PC-9 (cell line): ENCODE measurements around the gene RELCH.

ENCODE experiments used
- CTCF ChIP-seq: fragments of 200-600 bp; sonication (generic); conservative IDR thresholded peaks from 2 replicates; pipeline ENCODE4 v1.6.1; 2017; ENCODE audit warnings: mixed run types, antibody characterized with exemption, mild to moderate bottlenecking, moderate library complexity
- EZH2 ChIP-seq: fragments of 200-600 bp; sonication (generic); IDR thresholded peaks from 2 replicates; pipeline ENCODE4 v1.8.0; 2017; ENCODE audit warnings: antibody characterized with exemption, low read depth

DNA sequence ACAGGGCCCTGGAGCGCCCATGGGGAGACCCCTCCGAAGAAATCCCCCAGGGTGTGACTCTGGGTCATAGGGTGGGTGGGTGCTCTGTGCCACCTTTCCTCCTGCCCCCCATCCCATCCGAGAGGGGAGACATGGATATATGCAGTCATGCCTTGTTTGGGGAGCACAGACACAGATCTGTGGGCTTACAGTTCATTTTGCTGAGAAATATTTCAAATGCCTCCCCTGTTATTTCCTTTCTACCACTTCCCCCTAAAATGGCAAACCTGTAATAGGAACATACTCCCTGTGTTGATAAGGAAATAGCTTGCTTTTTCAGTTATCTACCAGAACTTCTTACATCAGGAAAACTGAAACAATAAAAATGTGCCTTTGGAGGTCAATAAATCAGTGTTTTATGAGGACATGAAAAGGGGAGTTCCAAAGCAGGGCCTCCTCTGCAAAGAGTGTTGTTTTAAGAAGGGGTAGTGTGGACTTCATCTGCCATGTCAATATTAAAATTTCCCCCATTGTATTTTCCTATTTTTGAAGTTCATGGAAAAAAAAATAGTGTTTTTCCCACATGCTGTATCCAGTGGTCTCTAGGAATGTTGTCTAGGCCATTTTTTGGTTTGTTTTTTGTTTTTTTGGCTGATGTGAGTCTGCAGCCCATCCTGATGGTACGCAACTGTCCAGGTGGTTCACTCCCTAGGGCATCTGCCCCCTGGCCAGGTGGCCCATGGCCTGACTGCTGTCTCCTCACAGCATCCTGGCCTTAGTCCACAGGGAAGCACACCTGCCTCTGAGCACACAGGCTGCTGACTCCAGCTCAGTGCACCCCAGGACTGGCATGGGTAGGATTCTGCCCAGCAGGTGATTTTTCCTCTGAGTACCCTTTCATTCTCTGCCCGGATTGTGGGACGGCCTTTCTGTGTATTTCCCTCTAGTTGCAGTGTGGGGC is 141.8 kb downstream of the RELCH start:
- TF ChIP-seq CTCF (no peak), EZH2 (no peak)
